Measurements from ENCODE around the gene ASTN2. TPM values are rescaled to one million over a fixed set of nuclear protein-coding genes. Genes with fewer than 3 reads are reported as not detected.

ASTN2 gene
- total RNA-seq, 1 donor from 2014 or later, result 13.6 TPM

- no peak for FAIRE-seq
These were observed 526.8 kb downstream of the ASTN2 start for GRCh38 chr9:116888066-116888465.

GRCh38 chr9:116883676-116884075 is 531.2 kb downstream of the ASTN2 start:
- Mint-ChIP-seq H3K27me3 (ENCODE audit: low read depth, unreplicated experiment) (no peaks in the 10 kb centered on the region), H3K36me3 (ENCODE audit: low read depth, unreplicated experiment) (no peaks in the 10 kb centered on the region), H3K4me3 (ENCODE audit: unreplicated experiment) (no peak overlapping the region), H3K27ac (ENCODE audit: unreplicated experiment) (no peak overlapping the region), H3K9me3 (ENCODE audit: unreplicated experiment) (peaks cover 2% of the 10 kb centered on the region), H3K4me1 (ENCODE audit: low read depth, unreplicated experiment) (no peaks in the 10 kb centered on the region)
- Histone ChIP-seq H4K20me1 (ENCODE audit: insufficient read depth, low read length) (no peaks in the 10 kb centered on the region), H3K4me1 (ENCODE audit: insufficient read depth, low read length) (no peaks in the 10 kb centered on the region), H3K4me3 (ENCODE audit: insufficient read depth, low read depth, low read length) (no peak overlapping the region), H3K79me2 (ENCODE audit: insufficient read depth, low read length) (no peaks in the 10 kb centered on the region), H3K27ac (ENCODE audit: low read depth, low read length) (no peak overlapping the region), H3K36me3 (ENCODE audit: insufficient read depth, low read length) (no peaks in the 10 kb centered on the region), H3K9me3 (ENCODE audit: insufficient read depth, low read depth, low read length) (no peaks in the 10 kb centered on the region), H2AFZ (ENCODE audit: low read depth, low read length) (no peak overlapping the region), H3K4me2 (ENCODE audit: low read length) (no peak overlapping the region), H3K27me3 (ENCODE audit: insufficient read depth, low read length) (no peaks in the 10 kb centered on the region), H3K9ac (ENCODE audit: low read length) (no peak overlapping the region)
- TF ChIP-seq EZH2 (IDR thresholded peaks at IDR 0.05; ENCODE audit: insufficient read depth, low read length), result no peak
- TF ChIP-seq CTCF (IDR thresholded peaks at IDR 0.05; ENCODE audit: insufficient read depth, low read depth, low read length), result no peak
- DNase-seq (ENCODE audit: low read depth), result no peak
- FAIRE-seq, result no peak

More at GRCh38 chr9:116888066-116888465, 526.8 kb downstream of the ASTN2 start:
- peaks cover 7% of the 10 kb centered on the region for H3K4me1 Mint-ChIP-seq (ENCODE audit: low read depth, unreplicated experiment)
- H3K9me3 ChIP-seq (ENCODE audit: insufficient read depth, low read depth, low read length), result no peaks in the 10 kb centered on the region
- DNase-seq (ENCODE audit: low read depth), result no peak
- H3K9ac ChIP-seq (ENCODE audit: low read length), result no peak overlapping the region
- no peaks in the 10 kb centered on the region for H3K27me3 Mint-ChIP-seq (ENCODE audit: low read depth, unreplicated experiment)
- H3K27ac Mint-ChIP-seq (ENCODE audit: unreplicated experiment), result no peak overlapping the region
- no peaks in the 10 kb centered on the region for H3K79me2 ChIP-seq (ENCODE audit: insufficient read depth, low read length)
- H4K20me1 ChIP-seq (ENCODE audit: insufficient read depth, low read length), result no peaks in the 10 kb centered on the region
- TF ChIP-seq EZH2 (IDR thresholded peaks at IDR 0.05; ENCODE audit: insufficient read depth, low read length) (no peak), CTCF (IDR thresholded peaks at IDR 0.05; ENCODE audit: insufficient read depth, low read depth, low read length) (no peak)
- H2AFZ ChIP-seq (ENCODE audit: low read depth, low read length), result no peak overlapping the region
- H3K4me1 ChIP-seq (ENCODE audit: insufficient read depth, low read length), result no peaks in the 10 kb centered on the region
- no peak overlapping the region for H3K4me3 Mint-ChIP-seq (ENCODE audit: unreplicated experiment)
- no peaks in the 10 kb centered on the region for H3K36me3 ChIP-seq (ENCODE audit: insufficient read depth, low read length)
- no peaks in the 10 kb centered on the region for H3K36me3 Mint-ChIP-seq (ENCODE audit: low read depth, unreplicated experiment)
- H3K4me3 ChIP-seq (ENCODE audit: insufficient read depth, low read depth, low read length), result no peak overlapping the region
- peaks cover 2% of the 10 kb centered on the region for H3K9me3 Mint-ChIP-seq (ENCODE audit: unreplicated experiment)
- H3K27me3 ChIP-seq (ENCODE audit: insufficient read depth, low read length), result no peaks in the 10 kb centered on the region
- H3K4me2 ChIP-seq (ENCODE audit: low read length), result no peak overlapping the region
- H3K27ac ChIP-seq (ENCODE audit: low read depth, low read length), result no peak overlapping the region

- H3K27me3 ChIP-seq (ENCODE audit: insufficient read depth, low read length), result no peaks in the 10 kb centered on the region
- Mint-ChIP-seq H3K4me3 (ENCODE audit: unreplicated experiment) (no peak overlapping the region), H3K36me3 (ENCODE audit: low read depth, unreplicated experiment) (no peaks in the 10 kb centered on the region), H3K27me3 (ENCODE audit: low read depth, unreplicated experiment) (no peaks in the 10 kb centered on the region), H3K4me1 (ENCODE audit: low read depth, unreplicated experiment) (no peaks in the 10 kb centered on the region), H3K9me3 (ENCODE audit: unreplicated experiment) (peaks cover 12% of the 10 kb centered on the region), H3K27ac (ENCODE audit: unreplicated experiment) (no peak overlapping the region)
- no peak overlapping the region for H3K4me3 ChIP-seq (ENCODE audit: insufficient read depth, low read depth, low read length)
- H3K9ac ChIP-seq (ENCODE audit: low read length), result no peak overlapping the region
- H3K79me2 ChIP-seq (ENCODE audit: insufficient read depth, low read length), result no peaks in the 10 kb centered on the region
- H4K20me1 ChIP-seq (ENCODE audit: insufficient read depth, low read length), result no peaks in the 10 kb centered on the region
- no peaks in the 10 kb centered on the region for H3K36me3 ChIP-seq (ENCODE audit: insufficient read depth, low read length)
- no peaks in the 10 kb centered on the region for H3K4me1 ChIP-seq (ENCODE audit: insufficient read depth, low read length)
- H2AFZ ChIP-seq (ENCODE audit: low read depth, low read length), result no peak overlapping the region
- no peak overlapping the region for H3K4me2 ChIP-seq (ENCODE audit: low read length)
- TF ChIP-seq CTCF (IDR thresholded peaks at IDR 0.05; ENCODE audit: insufficient read depth, low read depth, low read length) (no peak), EZH2 (IDR thresholded peaks at IDR 0.05; ENCODE audit: insufficient read depth, low read length) (no peak)
- no peak for FAIRE-seq
- H3K9me3 ChIP-seq (ENCODE audit: insufficient read depth, low read depth, low read length), result no peaks in the 10 kb centered on the region
- no peak for DNase-seq (ENCODE audit: low read depth)
- no peak overlapping the region for H3K27ac ChIP-seq (ENCODE audit: low read depth, low read length)
These were observed 537.8 kb downstream of the ASTN2 start for GRCh38 chr9:116877072-116877471.
